Non-pigmented ciliary epithelial cell (primary cell): ENCODE results near the gene LHX3.

Experiments
- DNase-seq: peaks from one replicate; pipeline ENCODE4 v3.0.0-alpha.2; 2010; ENCODE audit warnings: low read depth

LHX3 gene

DNA sequence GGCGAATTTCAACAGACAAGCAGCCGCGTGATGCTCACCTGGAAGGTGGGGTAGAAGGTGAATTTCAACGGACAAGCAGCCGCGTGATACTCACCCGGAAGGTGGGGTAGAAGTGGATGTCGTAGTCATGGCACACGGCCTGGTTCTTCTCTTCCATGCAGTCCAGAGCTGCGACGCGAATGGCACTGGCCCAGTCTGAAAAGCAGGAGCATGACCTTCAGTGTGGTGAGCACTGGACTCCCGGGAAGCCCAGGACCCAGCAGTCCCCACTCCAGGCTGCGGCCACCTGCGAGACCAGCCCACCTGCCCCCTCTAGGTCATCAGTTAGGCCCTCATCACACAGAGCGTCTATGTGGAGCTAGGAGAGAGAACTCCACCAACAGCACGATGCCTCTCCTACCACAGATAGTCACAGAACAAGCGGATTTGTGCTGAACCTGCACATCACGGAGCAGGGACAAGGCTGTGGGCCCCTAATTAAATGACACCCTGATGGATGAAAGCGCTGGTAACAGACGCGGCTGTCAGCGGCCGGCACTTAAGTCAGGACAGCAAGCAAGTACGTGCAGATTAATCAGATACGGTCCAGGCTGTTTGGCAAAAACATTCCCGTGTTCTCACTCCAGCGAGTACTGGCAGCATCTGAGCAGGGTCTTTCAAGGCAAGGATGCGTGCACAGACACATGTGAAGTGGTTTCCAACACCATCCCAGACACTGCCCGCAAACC is 21.9 kb upstream of the LHX3 start:
- no peak for DNase-seq

DNA sequence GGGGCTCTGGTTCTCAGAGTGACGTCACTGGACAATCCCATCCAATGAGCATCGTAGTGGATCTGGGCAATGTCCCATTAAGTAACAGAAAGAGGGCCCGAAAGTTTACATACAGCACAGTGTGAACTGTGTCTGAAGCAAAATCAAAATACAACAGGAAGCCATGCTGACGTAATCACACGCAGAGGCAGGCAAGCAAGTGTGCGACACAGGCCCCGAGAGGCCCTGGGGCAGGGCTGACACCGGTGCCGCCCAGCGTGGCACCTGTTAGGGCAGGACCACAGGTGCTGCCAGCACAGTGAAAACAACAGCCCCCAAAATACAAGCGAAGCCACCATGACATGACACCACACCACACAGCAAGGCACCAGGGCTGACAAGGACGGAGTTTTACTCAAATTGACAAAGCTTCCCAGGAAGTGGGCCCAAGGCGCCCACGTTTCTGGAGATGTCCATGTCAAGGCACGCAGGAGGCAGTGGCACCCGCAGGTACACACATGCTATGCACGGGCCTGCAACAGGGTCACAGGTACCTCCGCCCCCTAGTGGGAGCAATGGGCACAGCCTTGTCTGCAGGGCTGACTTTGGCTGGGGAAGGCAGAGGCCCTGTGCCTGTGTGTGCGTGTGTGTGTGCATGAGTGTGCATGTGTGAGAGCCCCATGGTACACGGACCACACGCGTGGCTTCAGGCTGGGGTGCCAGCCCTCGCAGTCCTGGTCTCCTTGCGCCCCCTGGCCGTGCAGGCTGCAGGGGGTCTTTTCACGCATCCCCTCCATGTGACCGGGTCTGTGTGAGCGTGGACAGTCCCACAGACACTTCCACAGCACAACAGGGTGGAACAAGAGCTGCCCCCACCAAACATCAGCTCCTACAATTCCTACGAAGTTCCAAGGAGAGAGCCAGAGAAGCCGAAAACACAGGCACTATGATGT is 21.1 kb upstream of the LHX3 start:
- DNase-seq: no peak

DNA sequence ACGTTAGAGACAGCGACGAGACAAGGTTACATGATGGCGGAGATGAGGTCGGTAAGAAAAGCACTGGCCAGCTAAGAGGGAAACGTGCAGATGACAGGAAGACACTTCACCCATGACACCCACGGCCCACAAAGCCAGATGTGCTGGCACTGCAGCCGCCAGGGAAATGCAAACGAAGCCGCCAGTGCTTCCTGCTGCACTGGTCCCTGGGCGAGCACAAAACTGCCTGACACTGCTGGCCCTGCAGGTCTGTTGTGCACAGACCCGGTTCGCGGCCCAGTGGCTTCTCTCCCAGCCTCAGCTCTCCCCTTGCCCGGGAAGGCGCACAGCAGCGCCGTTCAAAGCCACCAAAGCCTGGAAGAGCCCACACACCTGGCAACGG is 20.4 kb upstream of the LHX3 start:
- no peak for DNase-seq

DNA sequence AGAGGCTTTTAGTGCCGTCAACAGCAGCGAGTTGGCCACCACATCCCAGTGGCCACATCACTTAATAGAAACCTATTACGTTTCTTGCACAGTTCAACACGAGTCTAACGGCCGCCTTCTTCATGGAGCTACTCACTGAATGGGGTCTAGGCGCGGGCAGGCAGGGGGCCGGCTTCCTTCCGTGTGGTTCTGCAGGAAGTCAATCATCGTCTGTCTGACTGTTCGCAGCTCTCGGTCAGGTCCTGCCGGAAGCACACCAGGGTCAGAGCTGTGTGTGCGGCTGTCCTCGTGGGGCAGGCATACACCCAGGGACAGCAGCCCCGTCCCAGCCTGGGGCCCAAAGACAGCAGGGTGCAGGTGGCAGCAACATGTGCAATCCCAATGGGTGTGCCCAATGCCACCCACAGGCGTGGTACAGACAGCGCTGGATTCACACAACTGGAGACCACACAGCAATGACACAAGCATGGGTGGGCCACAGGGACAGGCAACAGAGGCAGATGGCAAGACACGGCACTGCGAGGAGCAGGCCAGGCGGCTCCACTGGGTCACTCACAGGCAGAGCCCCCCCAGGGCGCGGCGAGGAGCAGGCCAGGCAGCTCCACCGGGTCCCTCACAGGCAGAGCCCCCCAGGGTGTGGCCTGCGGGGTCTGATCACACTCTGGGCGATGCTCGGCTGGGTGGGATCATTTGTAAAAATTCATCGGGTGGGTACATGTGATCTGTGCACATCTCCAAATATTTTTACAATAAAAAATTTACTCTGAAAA is 19.1 kb upstream of the LHX3 start:
- no peak for DNase-seq

DNA sequence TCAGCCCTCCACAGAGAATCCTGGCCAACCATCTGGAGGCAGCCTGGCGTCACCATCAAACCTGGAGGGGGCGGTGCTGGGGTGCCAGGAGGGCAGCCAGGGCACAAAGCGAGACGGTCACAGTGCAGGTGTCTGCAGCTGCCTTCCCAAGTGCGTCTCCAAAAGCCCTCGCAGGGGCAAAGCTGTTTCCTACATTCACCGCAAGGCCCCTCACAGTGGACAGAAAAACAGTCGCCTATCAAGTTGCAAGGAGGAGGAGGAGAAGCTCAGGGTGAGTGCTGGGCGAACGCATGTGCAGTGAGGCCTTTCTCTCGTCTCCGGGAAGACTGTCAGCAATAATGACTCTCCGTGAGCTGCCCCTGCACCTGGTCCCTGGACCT is 18.0 kb upstream of the LHX3 start:
- no peak for DNase-seq

DNA sequence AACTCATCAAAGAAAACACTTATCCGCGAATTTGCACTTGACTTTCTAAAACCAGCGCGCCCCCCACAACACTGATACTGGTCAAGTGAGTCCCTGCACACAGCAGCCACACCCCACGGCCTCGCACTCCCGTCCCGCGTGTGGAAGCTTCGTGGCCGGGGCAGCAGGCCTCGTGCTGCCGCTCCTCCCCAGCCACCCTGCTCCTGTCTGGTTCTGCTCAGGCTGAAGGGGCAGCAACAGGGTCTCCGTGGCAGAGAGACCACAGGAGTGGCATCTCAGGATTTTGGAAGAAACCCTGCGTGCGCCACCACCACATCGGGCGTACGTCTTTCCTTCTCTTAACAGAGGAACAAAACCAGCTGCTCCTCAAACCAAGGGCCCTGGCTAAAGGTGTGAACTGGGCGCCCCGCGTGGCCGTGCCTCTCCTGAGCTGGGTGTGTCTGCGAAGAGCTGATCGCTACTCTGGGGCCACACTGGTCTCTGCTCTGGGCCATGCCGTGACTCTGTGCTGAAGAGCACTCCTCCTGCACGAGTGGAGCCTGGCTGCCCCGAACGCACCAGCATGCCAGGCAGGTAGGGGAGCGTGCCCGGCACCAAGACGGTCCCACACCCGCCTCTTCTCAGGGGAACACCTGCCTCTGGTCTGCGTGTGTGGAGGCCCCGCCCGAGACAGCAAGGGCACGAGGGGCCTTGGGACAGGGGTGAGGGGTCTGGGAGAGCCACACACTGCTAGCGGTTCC is 17.4 kb upstream of the LHX3 start:
- no peak for DNase-seq

DNA sequence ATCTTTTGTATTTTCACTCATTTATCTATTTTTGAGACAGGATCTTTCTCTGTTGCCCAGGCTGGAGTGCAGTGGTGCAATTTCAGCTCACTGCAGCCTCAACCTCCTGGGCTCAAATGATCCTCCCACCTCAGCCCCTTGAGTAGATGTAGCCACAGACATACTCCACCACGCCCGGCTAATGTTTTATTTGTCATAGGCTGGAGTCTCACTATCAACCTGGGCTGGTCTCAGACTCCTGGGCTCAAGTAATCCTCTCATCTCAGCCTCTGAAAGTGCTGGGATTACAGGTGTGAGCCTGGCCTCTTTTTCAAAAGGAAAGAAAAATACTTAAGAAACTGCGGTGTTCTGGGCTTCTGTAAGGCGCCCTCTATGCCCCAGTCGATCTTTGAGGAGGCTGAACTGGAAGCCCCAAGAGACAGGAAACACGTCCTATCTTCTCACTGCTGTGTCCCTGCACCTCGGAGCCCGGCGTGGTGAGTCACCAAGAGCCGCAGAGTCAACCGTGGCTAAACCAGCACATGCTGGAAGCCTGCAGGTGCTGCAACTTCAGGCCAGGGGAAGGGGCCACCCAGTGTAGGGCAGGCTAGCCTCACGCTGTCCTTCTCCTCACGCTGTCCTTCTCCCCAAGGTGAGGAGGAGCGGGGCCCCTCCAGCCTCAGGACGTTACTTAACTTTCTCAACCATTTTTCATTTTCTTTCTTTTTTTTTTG is 15.2 kb upstream of the LHX3 start:
- no peak for DNase-seq

DNA sequence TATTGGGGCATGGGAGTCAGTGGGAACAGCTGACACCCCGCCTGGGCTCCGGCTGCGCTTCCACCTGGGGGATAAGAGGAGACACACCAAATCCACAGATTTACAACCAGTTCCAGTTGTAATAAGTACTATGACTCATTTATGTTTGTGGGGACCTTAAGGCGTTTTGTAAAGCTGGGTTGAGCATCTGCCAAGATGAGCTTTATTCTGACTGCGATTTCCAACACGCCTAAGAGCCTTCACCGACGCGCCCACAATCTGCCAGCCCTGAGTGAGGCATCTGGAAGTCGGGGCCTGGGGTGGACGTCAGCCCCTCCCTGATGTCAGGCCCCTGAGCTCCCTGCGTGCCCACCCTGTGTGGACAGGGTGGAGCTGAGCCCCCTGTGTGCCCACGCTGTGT is 14.3 kb upstream of the LHX3 start:
- peak; percentile 15 for DNase-seq

DNA sequence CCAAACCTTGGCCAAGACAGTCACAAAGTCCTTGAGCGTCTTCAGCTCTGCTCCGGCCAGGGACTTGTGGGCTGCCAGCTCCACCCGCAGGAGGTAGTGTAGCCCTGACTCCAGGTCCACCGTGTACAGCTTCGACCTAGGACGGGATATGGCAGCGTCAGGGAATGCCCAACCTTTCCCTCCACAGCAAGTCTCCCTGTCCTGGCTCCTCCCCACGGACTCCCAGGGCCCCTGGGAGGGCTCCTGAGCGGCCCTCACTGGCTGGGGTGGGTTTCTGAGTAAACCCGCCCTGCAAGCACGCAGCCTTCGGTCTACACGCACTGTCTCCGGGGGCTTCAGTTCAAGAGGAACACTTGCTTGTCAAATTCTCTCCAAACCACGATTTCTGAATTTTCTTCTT is 13.7 kb upstream of the LHX3 start:
- no peak for DNase-seq

DNA sequence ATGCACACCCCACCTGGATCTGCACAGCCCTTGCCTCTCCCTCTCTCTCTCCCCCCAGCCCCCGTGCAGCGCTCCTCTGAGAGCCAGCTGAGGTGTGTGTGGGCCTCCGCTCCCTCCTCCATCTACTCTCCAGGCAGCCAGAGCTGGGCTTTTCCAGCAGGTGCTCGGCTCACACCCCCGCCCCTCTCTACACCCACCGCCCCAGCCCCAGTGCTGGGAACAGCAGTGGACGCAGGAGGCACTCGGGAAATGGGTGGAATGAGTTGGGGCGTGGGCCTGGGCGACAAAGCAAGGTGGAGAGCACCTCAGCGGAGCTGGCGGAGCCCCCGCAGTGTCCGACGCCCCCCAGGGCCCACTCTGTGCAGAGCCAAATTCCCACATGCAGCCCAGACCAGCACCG is 13.3 kb upstream of the LHX3 start:
- DNase-seq: no peak

DNA sequence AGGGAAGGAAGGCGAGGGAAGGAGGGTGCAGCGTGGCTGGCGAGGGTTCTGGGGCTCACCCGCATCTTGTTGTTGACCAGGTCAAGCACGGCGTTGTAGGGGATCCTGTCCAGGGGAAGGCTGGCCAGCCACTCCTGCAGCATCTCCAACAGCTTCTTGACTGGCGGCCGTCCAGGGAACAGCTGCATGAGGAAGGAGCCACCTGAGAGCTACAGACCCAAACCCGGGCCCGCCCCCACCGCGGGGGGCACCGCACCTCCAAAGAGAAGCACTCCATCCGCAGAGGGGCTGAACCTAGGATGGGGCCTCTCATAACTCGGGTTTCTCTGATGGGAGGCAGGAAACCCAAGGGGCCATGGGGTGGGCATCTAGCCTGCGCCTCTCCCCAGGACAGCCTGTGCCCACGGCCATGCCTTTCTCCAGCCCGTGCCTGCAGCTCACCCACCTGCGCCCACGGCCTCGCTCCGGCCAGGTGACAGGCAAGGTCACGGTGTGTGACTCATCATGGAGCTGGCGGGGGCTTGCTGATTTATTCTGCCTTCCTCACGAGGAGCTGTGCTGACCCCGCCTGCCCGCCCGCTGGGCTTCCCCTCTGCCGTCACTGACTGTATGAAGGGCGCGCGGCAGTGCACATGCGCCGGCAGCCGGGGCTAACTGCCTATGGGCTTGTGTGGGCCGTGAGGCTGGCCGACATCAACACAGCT is 11.8 kb upstream of the LHX3 start:
- DNase-seq: no peak

DNA sequence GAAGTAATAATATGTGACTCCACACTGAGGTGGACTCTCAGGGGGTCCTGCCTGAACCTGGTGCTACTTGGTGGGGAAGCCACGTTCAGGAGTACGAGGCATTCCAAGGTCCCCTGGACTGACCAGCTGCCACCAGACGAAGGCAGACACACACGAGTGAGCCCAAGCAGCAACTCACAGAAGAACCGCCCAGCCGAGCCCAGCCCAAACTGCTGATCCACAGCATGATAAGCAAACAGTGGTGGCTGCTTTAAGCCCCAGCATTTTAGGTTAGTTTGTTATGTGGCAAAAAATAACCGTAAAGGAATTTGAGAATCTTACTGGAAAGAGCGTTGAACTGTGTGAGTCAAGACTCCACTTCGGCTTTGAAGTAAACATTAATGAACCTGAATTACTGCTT is 8.8 kb upstream of the LHX3 start:
- DNase-seq: no peak

DNA sequence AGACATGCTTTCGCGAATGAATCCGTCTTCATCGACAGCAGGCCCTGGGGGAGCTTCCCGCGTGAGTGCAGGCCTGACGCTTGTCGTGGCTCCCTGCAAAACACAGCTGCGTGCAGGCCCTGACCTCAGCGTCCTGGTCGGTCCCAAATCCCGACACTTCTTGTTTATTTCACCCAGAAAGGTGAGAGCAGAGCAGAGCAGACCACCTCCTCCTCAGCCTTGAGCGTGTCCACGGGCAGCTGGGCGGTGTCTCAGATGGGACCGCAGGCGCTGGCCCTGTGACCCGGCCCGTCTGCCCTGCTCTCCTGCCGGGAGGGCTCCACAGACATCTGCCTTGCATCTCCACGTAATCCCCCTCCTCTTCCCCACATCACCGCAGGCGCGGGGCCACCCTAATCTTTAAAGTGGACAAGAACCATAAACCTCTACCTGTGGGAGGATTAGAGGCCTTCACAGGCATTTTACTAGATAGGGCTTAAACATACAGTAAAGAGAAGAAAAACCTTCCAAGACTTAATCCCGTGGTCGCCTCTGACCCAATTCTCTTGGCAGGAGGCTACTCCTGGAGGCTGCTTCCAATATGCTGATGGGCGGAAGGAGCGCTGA is 7.5 kb upstream of the LHX3 start:
- DNase-seq: no peak

DNA sequence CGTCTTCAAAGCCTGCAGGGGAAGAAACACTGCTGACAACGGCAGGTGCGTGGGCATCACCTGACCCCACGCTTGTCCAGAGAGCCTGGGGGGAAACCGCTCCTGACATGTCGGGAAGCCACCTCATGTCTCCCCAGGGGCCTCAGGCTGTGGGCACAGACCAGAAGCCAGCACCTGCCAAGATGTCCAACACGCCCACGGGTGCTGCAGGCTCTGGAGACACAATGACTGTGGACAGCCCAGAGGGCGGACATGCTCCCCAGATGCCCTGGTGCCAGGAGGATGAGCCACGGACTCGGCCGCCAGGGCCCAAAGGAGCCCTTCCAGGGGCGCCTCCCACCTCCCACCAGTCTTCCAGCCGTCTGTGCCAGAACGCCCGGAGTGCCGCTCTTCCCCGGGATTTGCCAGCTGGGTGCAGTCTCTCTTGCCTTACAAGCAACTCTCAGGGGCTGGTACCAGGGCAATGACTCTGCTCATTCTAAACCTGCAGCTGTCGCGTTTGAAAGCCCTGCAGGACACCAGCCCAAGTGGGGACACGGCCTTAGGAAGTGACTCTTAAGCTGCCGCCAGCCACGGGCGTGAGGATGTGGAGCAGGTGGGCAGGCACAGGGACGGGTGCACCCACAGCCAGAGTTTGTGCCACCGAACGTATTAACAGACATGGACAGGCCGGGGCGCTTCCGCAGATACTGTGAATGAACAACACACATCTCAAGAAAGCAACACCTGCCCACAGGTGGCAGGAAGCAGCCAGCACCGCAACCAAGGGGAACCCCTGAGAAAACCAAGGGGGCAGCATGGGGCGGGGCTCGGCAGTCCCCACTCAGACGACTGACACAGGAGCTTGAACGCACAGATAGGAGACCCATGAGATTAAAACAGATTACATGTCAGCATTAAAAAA is 6.8 kb upstream of the LHX3 start:
- no peak for DNase-seq

DNA sequence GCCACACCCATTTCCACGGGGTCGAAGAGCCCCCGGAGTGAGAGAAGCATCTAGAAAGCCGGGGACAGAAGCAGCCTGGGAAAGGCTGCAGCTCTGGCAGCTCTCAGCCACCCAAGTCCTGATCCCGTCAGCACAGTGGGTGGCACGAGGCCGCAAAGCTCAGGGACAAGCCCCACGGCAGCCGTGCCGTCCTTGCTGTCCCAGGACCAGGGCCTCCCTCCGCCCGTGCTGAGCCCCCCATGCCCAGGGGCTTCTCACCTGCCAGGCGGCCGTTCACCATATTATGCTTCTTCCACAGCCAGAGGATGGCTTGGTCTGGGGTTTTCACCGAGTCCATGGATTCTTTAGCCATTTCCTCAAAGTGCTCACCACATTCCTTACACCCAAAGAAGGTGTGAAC is 6.1 kb upstream of the LHX3 start:
- DNase-seq: no peak

DNA sequence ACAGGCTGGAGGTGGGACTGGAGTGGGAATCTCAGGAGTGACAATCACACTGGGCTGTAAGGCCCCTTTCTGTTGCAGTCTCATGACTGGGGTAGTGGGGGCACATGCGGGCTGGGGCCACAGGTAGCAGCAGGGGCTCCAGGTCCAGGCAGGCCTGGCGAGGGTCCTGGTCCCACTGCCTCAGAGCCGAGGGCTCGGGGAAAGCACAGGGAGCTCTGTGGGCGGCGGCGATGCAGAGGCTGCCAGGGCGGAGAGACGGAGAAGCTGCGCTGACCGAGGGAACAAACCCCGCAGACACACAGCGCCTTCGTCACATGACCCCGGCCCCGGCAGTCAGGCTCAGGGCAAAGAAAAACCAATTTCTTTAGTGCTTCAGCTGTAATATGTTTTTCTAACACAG is 5.3 kb upstream of the LHX3 start:
- DNase-seq: no peak

DNA sequence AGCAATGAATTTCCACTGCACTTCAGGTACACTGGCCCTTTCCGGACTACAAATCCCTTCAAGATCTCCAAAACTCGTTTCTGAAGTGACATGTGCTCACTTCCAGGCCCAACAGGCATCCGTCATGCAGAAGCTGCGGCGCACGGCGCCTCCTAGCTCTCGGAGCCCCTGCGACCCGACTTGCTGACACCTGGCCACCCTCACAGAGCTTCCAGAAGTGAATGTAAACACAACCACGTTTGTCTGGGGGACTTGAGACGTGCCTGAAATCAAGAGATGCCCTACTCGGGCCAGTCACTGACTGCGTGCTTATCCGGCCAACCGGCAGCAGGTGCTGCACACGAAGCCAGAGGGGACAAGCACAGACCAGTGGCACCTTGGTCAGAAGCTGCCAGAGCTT is 4.9 kb upstream of the LHX3 start:
- no peak for DNase-seq

DNA sequence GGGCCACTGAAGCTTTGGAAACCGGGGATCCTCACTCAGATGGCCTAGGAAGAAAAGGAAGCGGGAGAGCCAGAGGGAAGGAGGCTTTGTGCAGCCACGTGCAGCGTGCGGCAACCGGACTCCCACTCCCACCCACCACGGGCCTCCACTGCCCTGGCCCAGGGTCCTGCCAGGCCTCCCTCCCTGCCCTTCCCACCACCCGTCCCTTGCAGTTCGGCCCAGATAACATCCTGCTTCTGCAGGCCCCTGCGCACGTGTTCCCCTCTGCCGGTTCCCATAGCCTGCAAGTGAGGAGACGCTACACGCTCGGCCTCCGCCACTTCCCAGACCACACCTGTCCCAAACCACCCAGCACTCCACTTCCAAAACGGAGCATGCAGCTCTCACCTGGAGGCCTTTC is 4.3 kb upstream of the LHX3 start:
- DNase-seq: no peak

DNA sequence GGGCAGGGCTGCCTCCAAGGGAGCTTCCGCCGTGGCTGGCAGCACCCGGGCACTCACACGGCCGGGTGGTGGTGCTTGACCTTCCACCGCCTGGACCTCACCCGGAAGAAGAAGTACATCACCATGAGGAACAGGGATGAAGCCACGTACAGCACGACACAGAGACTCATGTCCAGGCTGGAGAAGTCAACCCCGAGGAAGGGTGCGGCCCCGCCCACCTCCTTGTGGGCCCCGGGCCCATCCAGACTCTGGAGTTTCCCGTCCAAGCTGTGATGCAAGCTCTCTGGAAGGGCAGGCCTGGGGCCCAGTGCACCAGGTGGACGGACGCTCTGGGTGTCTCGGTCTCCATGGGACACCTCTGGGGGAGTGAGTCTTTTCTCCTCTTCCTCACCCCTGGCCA is 3.7 kb upstream of the LHX3 start:
- DNase-seq: no peak
